ENCODE data around the gene C20orf96. TPM values are rescaled to one million over a fixed set of nuclear protein-coding genes. Genes with fewer than 3 reads are reported as not detected.

The C20orf96 gene
- total RNA-seq, 1 donor from 2014 or later = 10.8 TPM

DNA sequence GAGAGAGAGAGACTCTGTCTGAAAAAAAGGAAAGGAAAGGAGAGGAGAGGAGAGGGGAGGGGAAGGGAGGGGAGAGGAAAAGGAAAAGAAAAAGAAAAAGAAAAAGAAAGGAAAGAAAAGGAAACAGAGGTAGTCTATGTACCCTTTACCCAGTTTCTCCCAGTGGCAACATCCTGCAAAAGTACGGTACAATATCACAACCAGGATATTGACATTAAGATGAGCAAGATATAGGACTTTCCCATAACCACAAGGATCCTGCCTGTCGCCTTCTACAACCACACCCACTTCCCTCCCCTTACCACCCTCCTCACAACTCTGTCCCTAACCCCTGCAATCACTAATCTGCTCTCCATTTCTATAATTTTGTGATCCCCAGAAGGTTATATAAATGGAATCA is 4.0 kb downstream of the C20orf96 start:
- H3K27ac Mint-ChIP-seq (ENCODE audit: unreplicated experiment) = no peak overlapping the region
- peaks cover 4% of the 10 kb centered on the region for H3K9me3 Mint-ChIP-seq (ENCODE audit: low read depth)
- H3K4me1 Mint-ChIP-seq (ENCODE audit: low read depth) = peaks cover 13% of the 10 kb centered on the region
- no peak overlapping the region for H3K4me3 Mint-ChIP-seq (ENCODE audit: unreplicated experiment)
- TF ChIP-seq, protein P1, sequence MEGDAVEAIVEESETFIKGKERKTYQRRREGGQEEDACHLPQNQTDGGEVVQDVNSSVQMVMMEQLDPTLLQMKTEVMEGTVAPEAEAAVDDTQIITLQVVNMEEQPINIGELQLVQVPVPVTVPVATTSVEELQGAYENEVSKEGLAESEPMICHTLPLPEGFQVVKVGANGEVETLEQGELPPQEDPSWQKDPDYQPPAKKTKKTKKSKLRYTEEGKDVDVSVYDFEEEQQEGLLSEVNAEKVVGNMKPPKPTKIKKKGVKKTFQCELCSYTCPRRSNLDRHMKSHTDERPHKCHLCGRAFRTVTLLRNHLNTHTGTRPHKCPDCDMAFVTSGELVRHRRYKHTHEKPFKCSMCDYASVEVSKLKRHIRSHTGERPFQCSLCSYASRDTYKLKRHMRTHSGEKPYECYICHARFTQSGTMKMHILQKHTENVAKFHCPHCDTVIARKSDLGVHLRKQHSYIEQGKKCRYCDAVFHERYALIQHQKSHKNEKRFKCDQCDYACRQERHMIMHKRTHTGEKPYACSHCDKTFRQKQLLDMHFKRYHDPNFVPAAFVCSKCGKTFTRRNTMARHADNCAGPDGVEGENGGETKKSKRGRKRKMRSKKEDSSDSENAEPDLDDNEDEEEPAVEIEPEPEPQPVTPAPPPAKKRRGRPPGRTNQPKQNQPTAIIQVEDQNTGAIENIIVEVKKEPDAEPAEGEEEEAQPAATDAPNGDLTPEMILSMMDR (IDR thresholded peaks at IDR 0.05) = no peak
- peaks cover 7% of the 10 kb centered on the region for H3K36me3 Mint-ChIP-seq (ENCODE audit: low read depth)
- H3K27me3 Mint-ChIP-seq (ENCODE audit: low read depth) = no peaks in the 10 kb centered on the region
- DNase-seq (ENCODE audit: low spot score) = no peak

DNA sequence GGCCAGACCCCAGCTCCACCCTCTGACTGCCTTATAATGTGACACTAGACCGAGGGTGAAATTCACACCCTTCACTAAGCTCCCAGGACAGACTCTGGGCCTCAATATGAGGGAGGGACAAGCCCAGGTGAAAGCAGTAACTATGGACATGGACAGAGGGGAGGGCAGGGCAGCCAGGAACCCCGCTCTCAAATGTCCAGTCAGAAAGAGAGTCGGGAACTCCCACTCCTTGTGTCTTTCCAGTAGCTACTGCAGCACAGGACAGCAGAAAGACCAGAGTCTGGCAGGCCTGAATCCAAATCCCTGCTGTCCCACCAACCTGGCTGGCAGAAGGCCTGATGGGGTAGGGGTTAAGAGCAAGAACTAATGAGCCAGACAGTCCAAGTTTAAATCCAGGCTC is 6.4 kb downstream of the C20orf96 start:
- Mint-ChIP-seq H3K27ac (ENCODE audit: unreplicated experiment) (no peak overlapping the region), H3K4me1 (ENCODE audit: low read depth) (peaks cover 5% of the 10 kb centered on the region), H3K9me3 (ENCODE audit: low read depth) (peaks cover 2% of the 10 kb centered on the region), H3K4me3 (ENCODE audit: unreplicated experiment) (no peak overlapping the region), H3K27me3 (ENCODE audit: low read depth) (no peaks in the 10 kb centered on the region), H3K36me3 (ENCODE audit: low read depth) (peaks cover 9% of the 10 kb centered on the region)
- TF ChIP-seq, protein P1 (IDR thresholded peaks at IDR 0.05) = no peak
- DNase-seq (ENCODE audit: low spot score) = no peak

DNA sequence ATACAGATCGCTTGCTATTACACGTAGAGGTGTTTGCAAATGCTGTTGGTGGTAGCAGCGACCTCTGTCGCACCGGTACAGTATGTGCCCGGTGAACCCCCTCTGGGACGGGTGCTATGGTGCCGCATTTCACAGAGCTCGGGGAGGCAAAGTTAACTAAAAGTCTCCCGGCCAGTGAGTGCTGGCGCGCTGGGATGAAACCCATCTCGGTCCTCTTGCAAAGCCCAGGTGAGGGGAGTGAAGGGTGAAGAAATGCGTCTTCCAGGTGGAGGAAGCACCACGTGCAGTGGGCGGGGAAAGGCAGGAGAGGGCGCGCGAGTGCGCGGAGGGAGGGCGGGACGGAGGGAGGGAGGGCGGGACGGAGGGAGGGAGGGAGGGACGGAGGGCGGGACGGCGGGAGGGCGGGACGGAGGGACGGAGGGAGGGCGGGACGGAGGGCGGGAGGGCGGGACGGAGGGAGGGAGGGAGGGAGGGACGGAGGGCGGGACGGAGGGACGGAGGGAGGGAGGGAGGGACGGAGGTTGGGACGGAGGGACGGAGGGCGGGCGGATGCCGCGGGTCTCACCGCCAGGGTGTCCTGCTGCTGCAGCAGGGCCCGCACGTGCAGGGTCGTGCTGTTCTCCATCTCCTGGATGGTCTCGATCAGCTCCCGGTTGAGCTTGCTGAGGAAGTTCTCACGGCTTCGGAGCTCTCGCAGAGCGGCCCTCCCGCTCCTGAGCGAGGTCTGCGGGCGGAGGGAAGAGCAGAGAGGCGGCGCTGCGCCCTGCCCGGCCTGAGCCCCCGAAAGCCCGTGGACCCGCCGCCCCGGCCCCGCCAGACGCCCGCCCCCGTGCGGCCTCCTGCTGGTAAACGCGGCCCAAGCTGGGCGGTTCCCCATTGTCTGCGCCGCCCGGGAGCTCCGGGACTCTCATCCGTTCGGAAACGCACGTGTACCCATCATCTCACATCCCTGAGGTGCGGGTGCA is 11.7 kb downstream of the C20orf96 start:
- Mint-ChIP-seq H3K4me3 (ENCODE audit: unreplicated experiment) (no peak overlapping the region), H3K27me3 (ENCODE audit: low read depth) (no peaks in the 10 kb centered on the region), H3K27ac (ENCODE audit: unreplicated experiment) (no peak overlapping the region), H3K4me1 (ENCODE audit: low read depth) (no peaks in the 10 kb centered on the region), H3K9me3 (ENCODE audit: low read depth) (no peaks in the 10 kb centered on the region), H3K36me3 (ENCODE audit: low read depth) (peaks cover 33% of the 10 kb centered on the region)
- DNase-seq (ENCODE audit: low spot score) = no peak
- TF ChIP-seq, protein P1 (IDR thresholded peaks at IDR 0.05) = no peak

DNA sequence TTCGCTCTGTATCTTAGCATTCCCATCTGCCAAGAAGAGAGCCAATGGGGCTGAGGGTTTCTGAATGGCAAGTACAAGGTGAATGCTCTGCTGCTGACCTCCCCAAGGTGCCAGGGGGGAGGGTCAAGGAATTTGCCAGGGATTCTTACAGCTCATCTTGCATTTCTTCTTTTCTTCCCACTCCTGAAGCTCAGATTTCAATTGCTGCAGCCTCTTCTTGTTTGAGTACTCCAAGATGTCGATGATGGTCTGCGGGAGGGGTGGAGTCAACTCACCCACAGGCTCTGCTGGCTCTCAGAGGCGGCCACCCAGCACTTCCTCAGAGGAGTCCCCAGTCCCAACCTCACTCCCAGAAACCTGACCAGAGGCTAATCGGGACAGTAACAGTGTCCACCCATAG is 12.4 kb downstream of the C20orf96 start:
- H3K36me3 Mint-ChIP-seq (ENCODE audit: low read depth) = peaks cover 30% of the 10 kb centered on the region
- H3K4me3 Mint-ChIP-seq (ENCODE audit: unreplicated experiment) = no peak overlapping the region
- no peaks in the 10 kb centered on the region for H3K4me1 Mint-ChIP-seq (ENCODE audit: low read depth)
- H3K27ac Mint-ChIP-seq (ENCODE audit: unreplicated experiment) = no peak overlapping the region
- H3K27me3 Mint-ChIP-seq (ENCODE audit: low read depth) = no peaks in the 10 kb centered on the region
- DNase-seq (ENCODE audit: low spot score) = no peak
- TF ChIP-seq, protein P1 (IDR thresholded peaks at IDR 0.05) = no peak
- no peaks in the 10 kb centered on the region for H3K9me3 Mint-ChIP-seq (ENCODE audit: low read depth)

DNA sequence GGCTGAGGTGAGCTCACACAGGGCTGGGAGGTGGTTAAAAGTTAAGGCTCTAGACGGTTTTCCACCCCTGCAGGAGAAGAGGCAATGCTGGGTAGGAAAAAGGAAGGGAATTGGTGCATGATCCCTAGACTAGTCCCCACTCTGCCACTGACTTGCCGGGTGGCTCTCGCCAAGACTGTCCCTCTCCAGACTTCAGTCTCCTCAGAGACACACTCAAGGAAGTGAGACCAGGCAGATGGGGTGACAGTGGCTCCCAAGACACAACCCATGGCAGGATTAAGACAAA is 13.1 kb downstream of the C20orf96 start:
- TF ChIP-seq, protein P1 (IDR thresholded peaks at IDR 0.05) = no peak
- Mint-ChIP-seq H3K4me3 (ENCODE audit: unreplicated experiment) (no peak overlapping the region), H3K27me3 (ENCODE audit: low read depth) (no peaks in the 10 kb centered on the region), H3K9me3 (ENCODE audit: low read depth) (no peaks in the 10 kb centered on the region), H3K36me3 (ENCODE audit: low read depth) (peaks cover 30% of the 10 kb centered on the region), H3K4me1 (ENCODE audit: low read depth) (no peaks in the 10 kb centered on the region), H3K27ac (ENCODE audit: unreplicated experiment) (no peak overlapping the region)
- no peak for DNase-seq (ENCODE audit: low spot score)
